ENCODE measurements around the gene SAMD4B.

GRCh38 chr19:39402346-39403300 lies 60.4 kb downstream of the SAMD4B start:
- TF ChIP-seq POLR2A (IDR thresholded peaks at IDR 0.05; ENCODE audit: low read depth, low read length) (peak; percentile 75), TBL1XR1 (IDR thresholded peaks at IDR 0.05; ENCODE audit: low read depth, low read length) (peak; percentile 97), EP300 (IDR thresholded peaks at IDR 0.05; ENCODE audit: borderline replicate concordance in 1 of 2, control insufficient read depth in 1 of 2, low read depth in 2 of 2, low read length in 2 of 2) (peak; percentile 55 to 79; a peak in 3 of 4 replicates), YBX1 (IDR thresholded peaks at IDR 0.05) (no peak), EZH2 (IDR thresholded peaks at IDR 0.05; ENCODE audit: borderline replicate concordance, control insufficient read depth, low read depth, low read length) (no peak), ZBTB40 (IDR thresholded peaks at IDR 0.05; ENCODE audit: borderline replicate concordance) (no peak; the same call in 1 of the 2 replicates)
